Activated CD8-positive, alpha-beta memory T cell treated with anti-CD3 and anti-CD28 coated beads, Interleukin-2, amount 50 U/mL, for 1 hour (primary cell): ENCODE data around the gene SEPTIN8.
"Not testable (repeated sequence)": the region's sequence is repeated elsewhere in the genome, so short reads cannot be mapped to it uniquely, and the experiment has no call there.

Experiments
- DNase-seq: peaks from one replicate; pipeline ENCODE4 v3.0.0-alpha.2; 2020; ENCODE audit errors: extremely low read depth

SEPTIN8 gene

DNA sequence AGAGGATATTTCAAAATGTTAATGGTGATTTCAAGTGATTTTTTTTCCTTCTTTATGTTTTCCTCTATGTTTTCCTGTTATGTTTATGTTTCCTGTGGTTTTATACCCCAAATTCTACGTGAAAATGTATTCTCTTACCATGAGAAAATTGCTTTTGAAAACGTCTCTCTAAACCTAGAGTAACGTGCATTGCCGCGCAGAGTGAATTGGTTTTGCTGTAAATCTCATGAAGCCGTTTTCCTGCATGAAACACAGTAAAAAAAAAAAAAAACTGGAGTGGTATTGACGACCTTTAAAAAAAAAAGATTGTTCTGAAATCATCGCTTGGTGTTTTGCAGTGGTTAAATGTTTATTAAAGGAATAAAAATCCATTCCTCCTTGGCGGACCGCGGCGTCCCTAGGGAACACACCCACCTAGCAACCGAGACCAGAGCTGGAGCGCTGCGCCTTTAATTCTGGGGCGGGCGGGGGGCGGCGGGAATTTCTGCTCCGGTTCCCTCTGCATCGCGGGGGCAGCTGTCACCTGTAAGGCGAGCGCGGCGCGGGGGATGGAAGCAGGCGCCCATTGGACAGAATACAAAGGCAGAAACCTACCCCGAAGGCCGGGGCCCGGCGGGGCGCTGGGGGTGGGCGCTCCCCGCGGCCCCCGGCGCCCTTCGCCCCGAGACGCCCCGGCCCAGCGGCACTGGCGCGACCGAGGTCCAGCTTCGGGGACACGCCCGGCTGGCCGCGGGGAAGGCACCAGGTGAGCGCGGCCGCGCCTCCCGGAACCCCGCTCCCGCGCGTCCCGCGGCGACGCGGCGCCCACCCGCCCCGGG, 36.0 kb upstream of the SEPTIN8 start, which contains the start of gene SOWAHA:
TSS of gene SOWAHA (plus strand) at position 522 of the 818 bp plus-strand sequence. CDS start 320 bp downstream, outside the sequence.
- no peak for DNase-seq

DNA sequence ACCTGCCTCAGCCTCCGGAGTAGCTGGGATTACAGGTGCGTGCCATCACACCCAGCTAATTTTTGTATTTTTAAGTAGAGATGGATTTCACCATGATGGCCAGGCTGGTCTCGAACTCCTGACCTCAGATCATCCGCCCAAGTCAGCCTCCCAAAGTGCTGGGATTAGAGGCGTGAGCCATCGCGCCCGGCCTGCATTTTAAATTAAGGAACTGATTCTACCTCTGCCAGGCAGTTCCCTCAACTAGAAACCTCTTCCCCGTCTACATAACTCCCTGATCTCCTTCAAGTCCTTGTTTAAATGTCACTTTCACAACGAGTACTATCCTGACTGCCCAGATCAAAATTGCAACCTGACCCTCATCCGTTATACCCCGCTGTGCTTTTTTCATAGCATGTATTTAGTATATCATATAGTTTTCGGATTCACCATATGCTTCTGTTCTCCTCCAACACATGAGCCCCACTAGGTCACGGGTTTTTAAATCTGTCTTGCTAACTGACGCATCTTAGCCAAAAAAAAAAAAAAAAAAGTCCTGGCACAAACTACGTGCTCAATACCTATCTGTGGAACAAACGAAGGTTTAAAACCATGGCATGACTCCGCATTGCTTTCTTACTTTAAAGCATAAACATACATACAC, 35.2 kb upstream of the SEPTIN8 start:
- DNase-seq: no peak

DNA sequence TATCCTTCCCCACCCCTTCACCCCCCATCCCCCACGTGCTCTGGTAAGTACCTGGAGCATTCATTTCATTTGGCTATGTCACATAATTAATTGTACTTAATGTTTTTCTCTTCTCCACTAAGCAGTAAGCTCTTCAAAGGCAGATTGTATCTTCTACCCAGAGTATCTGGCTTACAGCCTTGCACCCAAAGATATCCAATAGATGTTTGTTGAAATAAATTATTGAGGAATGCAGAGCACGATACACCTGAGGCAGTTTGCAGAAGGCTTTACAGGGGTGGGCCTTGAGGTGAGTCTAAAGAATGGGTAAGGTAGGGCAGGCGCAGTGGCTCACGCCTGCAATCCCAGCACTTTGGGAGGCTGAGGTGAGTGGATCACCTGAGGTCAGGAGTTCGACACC, 33.6 kb upstream of the SEPTIN8 start:
- no peak for DNase-seq

DNA sequence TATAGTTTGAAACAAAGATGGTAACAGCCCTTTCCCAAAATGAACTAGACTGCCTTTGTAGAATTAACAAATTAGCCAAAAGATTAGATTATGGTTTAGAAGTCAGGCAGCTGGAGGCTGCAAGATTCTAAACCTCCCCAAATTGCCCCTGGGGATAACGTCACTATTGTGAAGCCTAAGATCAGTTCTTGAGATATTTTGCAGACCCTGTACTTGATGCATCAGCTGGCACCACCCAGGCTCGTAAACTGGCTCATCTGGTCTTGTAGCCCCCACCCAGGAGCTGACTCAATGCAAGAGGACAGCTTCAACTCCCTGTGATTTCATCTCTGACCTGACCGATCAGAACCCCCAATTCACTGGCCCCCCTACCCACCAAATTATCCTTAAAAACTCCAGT, 31.8 kb upstream of the SEPTIN8 start:
- DNase-seq: no peak

DNA sequence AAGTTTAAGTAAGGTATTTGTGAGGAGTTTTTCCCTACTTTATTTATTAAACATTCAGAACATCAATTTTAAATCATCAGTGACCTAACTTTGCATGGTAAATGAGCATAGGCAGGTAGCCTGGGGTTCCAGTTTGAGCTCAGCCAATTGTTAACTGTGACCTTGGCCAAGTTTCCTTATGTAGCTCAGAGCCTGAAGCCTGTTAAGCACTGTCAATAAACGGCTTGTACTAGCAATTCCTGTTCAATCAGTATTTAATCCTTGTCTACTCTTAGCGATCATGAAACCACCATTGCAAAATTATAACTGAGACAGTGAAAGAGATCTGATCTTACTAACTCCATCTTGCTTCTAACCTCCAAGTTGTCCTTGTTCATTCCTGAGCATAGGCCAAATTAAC, 31.4 kb upstream of the SEPTIN8 start:
- DNase-seq: no peak

DNA sequence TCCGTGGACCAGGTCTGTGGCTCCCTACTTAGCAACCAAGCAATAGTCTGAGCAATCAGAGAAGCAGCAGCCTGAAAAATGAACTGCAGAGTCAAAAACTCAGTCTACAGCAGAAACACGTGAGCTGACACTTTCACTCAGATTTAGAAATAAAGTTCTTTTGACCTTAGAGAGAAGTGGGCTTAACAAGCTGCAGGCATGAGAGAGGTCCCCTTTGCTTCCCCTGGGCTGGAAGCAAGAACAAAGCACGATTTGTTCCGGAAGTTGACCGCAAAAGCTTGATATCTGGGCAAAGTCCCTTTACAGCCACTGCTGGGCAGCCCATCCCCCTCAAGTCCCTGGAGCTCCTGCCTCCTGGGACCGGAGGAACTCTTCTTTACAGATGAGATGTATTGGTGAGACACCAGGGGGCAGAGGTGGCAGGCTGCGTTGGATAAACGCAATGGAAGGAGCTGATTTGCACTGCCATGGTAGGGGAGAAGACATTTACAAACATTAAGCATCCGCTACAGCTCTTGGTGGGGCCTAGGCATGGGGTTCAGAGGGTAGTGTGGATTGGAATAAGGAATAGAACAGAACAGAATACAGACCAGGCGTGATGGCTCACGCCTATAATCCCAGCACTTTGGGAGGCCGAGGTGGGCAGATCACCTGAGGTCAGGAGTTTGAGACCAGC, 30.3 kb upstream of the SEPTIN8 start:
- DNase-seq: no peak

DNA sequence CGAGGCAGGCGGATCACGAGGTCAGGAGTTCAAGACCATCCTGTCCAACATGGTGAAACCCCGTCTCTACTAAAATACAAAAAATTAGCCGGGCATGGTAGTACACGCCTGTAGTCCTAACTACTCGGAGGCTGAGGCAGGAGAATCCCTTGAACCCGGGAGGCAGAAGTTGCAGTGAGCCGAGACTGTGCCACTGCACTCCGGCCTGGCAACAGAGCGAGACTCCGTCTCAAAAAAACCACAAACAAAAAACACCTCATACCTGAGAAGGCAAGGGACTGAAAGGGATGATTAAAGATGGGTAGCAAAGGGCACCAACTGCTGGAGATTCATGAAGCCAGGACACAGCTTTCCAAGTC, 29.7 kb upstream of the SEPTIN8 start:
- not testable (repeated sequence) for DNase-seq

DNA sequence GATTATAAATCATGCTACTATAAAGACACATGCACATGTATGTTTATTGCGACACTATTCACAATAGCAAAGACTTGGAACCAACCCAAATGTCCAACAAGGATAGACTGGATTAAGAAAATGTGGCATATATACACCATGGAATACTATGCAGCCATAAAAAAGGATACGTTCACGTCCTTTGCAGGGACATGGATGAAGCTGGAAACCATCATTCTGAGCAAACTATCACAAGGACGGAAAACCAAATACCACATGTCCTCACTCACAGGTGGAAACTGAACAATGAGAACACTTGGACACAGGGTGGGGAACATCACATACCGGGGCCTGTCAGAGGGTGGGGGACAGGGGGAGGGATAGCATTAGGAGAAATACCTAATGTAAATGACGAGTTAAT, 28.8 kb upstream of the SEPTIN8 start:
- DNase-seq: not testable (repeated sequence)

DNA sequence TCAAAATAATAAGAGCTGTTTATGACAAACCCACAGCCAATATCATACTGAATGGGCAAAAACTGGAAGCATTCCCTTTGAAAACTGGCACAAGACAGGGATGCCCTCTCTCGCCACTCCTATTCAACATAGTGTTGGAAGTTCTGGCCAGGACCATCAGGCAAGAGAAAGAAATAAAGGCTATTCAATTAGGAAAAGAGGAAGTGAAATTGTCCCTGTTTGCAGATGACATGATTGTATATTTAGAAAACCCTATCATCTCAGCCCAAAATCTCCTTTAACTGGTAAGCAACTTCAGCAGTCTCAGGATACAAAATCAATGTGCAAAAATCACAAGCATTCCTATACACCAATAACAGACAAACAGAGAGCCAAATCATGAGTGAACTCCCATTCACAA, 27.2 kb upstream of the SEPTIN8 start:
- DNase-seq: not testable (repeated sequence)

DNA sequence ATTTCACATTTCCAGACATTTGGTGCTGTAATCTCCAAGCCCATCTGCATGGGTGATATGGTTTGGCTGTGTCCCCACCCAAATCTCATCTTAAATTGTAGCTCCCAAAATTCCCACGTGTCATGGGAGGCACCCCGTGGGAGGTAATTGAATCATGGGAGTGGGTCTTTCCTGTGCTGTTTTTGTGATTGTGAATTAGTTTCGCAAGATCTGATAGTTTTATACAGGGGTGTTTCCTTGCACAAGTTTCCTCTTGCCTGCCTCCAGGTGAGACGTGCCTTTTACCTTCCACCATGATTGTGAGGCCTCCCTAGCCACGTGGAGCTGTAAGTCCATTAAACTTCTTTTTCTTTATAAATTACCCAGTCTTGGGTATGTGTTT, 25.6 kb upstream of the SEPTIN8 start:
- DNase-seq: not testable (repeated sequence)

DNA sequence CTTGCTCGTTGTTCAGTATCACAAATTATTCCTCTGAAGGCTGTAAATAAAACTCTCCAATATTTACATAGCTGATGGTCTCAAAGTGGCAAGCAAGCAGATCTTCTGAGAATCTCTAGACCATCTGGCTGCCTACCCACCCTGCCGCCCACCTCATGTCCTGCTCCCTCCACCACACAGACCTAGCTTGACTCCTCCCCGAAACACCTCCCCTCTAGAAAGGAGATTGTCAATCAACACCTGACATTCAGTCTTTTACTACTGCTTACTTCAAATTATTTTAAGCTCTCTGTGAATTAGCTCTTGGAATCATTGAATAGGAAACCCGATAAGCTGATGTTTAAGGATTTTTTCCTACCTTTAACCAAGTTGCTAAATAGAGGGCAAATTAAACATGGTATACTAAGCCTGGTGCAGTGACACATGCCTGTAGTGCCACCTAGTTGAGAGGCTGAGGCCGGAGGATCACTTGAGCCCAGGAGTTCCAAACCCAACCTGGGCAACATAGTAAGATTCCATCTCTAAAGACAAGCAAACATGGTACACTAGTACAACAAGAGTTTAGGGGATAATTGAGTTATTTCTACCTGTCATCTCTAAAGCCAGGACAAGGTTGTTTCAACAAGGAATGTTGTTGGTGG, 25.1 kb upstream of the SEPTIN8 start:
- no peak for DNase-seq

DNA sequence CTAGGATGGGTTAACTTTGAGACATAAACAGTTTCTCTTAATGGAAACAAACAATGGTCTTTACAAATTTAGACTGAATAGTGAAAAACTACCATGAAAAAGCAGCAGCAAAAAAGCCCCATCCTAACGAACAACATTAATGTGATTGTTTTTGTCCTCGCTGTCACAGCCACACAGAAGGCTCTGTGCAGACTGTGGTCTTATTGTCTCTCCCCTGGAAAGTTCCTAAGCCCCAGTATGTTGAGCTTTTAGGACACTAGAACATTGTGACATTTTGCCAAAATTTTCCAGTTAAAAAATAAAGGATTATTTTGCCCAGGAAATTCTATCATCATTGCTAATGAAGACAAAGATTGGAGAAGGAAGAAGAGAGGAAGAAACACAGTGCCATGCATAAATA, 23.5 kb upstream of the SEPTIN8 start:
- no peak for DNase-seq

DNA sequence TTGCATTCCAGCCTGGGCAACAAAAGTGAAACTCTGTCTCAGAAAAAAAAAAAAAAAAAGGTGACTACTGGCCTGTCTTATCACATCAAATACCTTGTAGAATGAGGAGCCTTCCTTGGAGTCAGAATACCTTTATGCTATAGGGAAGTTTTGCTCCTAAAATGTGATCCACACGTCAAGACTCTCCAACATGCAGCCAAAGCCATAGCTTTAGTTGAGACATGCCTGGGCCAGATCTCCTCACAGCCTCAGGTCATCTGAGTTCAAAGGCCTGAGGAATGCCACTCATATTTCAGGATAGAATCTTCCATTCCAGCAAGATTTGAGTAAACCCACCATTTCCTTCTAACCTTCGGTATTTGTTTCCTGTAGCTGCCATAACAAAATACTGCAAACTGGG, 22.4 kb upstream of the SEPTIN8 start:
- no peak for DNase-seq

DNA sequence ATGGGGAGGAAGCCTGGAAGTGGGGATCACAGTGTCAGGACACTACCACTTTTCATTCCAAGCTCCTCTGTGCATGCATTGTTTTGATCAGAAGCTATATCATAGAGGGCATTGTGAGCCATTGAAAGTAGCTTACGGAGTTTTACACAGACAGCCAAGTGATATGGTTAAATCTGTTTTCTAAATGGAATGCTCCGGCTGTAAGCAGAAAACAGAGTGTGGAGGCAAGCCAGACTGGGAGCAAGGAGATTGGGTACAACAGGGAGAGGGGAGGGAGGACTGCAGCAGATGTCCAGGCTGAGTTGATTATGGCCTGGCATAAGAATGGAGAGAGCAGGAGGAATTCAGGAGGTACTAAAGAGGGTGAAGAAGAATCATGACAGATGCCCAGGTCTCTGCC, 20.6 kb upstream of the SEPTIN8 start:
- DNase-seq: no peak

DNA sequence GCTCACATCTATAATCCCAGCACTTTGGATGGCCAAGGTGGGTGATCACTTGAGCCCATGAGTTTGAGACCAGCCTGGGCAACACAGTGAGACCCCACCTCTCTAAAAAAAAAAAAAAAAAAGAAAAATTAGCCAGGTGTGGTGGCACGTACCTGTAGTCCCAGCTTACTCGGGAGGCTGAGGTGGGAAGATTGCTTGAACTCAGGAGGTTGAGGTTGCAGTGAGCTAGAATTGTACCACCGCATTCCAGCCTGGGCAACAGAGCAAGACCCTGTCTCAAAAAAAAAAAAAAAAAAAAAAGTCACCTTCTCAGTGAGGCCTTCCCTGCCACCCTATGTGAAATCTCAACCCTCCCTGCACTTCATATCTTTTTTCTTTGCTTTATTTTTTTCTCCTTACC, 14.0 kb upstream of the SEPTIN8 start:
- no peak for DNase-seq

DNA sequence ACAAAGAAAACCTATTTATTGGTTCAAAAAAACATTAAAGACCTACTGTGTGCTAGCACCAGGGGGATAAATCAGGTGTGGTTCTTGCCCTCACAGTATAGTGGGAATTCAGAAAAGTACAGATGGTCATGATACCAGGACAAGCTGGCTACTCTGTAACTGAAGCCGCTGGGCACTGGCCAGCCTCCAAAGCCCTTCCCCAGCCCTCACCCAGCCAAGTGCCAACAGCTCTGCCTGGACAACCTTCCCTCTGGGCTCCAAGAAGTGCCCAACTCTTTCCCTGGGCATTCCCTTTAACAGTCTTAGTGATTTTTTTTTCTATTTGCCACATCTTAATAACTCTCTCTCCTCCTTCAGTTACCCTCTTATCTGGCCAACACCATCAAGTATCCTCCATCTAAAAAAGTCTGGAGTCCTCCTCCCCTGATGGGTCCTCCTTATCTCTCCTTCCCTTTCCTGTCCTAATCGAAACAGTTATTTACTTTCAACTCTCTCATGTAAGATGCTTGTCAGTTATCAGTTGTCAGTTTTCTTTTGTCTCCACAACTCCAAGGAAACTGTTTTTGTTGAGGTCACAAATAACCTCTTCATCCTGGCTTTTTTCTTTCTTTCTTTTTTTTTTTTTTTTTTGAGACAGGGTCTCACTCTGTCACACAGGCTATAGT, 13.3 kb upstream of the SEPTIN8 start:
- no peak for DNase-seq

DNA sequence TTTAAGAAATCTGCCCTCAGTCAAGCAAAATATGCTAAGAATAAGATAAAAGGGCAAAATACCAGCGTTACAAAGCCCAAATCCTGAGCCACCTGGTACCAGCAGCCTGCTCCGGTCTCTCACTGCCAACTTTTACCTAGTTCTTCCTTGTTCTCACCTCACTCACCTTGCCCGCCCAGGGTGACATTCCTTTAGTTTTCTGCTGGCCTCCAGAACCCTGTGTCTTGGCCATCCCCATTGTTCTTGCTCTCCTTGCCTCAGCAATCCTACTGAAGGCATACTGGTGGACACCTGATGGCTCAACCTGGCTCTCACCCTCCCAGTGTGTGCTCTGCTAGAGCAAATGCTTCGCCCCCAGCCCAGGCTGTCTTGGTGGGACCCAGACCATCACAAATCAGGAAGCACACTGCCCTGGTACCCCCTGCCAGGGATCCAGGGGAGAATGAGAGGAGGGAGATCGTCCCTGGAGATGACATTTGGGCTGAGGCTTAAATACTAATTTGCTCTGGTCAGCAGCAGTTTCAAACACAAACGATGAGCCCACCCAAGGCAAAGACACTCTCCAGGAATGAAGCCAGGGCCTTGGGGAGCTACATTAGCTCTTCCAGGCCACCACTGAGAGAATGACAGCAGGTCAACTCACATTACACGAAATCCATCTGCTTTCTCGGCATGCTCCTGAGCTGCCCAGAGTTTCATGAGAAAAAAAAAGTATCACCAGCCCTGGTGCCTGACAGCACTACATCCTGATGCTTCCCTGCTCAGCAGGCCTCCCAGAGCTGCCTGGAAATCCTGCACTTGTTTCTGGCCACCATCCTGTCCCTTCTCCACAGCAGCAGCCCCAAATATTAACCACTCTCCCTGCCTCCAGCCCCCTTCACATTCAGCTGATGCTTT, 12.2 kb upstream of the SEPTIN8 start:
- no peak for DNase-seq

DNA sequence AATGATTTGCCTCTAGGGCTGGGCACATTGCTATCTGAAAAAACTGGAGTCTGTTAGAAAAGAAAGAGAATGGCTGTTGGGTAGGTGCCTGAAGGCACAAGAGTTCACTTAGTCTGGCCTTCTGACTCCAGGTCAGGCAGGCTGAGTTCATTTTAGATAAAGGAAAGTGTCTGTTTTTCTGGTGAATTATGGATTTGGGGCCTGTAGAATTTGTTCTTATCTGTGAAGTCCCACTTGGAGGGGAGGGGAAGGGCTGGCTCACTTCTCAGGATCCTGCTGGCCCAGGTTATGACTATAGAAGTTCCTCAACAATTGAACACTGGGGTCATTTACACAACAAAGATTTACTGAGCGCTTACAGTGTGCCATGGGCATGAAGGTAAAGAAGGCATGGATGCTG, 11.5 kb upstream of the SEPTIN8 start:
- DNase-seq: no peak

DNA sequence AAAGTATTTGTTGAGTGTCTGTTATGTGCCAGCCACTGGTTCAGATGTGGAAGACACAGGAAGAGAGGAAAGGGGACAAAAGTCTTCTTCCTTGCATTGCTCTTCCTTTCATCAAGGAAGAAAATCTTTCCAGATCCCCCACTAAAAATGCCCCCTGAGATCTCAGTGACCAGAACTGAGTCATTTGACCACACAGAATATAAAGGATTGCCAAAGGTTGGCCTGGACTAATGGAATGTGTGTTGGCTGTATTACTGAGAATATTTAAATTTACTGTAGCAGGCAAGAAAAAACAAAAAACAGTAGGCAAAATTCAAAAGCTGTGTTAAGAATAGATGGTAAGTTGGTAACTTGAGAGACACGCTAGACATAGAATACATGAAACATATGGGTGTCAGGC, 10.0 kb upstream of the SEPTIN8 start:
- DNase-seq: no peak

DNA sequence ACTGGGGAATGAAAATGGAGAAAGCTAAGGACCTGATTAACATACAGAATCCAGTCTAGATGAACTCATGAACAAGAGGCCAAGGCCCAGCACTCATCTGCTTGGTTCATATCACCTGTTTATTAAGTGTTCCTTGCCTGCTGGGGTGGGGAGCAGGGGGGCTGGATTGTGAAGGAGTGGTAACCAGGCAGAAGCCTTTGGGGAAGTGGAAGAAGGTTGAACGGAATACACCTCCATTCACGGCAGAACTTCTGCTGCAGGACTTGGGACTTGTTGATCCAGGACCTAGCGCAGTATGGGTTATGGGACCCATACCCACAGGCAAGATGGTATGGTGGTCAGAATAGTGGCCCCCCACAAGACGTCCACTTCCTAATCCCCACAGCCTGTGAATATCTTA, 8.8 kb upstream of the SEPTIN8 start:
- no peak for DNase-seq

DNA sequence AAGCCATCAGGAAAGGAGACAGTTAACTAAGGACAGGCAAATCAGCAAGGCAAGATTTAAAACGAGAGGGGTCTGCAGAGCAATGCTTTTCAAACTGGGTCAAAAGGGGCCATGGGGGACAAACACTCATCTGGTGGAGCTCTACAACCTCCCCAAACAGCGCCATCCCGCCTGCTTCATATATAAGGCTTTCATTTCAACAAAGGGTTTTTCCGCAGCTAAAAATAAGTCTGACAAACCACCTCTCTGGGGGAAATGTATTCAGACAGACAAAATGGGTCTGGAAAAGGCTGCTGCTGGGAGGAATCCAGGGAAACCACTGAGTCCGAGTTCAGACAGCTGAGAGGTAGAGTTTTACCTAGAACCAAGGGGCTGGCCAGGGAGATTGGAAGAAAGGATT, 8.3 kb upstream of the SEPTIN8 start:
- no peak for DNase-seq
